Stimulated activated CD4-positive, alpha-beta T cell treated with anti-CD3 and anti-CD28 coated beads, Interleukin-4, amount 100 ng/mL, for 24 hours (primary cell): ENCODE results near the gene STX2.
"Not testable (repeated sequence)": the region's sequence is repeated elsewhere in the genome, so short reads cannot be mapped to it uniquely, and the experiment has no call there.

Source experiments
- DNase-seq: peaks from one replicate; pipeline ENCODE4 v3.0.0-alpha.2; 2020

STX2 gene

DNA sequence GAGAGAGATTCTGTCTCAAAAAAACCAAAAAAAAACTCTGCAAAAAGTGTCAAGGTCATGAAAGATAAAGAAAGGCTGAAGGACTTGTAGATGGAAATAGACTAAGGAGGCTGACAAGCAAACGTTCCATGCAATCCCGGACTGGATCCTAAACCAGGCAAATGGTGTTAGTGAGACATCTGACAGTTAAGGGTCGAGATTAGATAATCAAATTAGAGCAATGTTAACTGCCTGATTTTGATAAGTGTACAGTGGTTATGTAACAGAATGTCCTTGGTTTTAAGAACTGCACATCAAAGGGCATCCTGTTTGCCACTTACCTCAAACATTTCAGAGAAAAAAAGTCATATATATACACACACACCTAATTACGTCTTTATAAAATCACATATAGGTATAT, 29.4 kb upstream of the STX2 start:
- no peak for DNase-seq

GRCh38 chr12:130863298-130863697, 24.2 kb upstream of the STX2 start:
- no peak for DNase-seq

DNA sequence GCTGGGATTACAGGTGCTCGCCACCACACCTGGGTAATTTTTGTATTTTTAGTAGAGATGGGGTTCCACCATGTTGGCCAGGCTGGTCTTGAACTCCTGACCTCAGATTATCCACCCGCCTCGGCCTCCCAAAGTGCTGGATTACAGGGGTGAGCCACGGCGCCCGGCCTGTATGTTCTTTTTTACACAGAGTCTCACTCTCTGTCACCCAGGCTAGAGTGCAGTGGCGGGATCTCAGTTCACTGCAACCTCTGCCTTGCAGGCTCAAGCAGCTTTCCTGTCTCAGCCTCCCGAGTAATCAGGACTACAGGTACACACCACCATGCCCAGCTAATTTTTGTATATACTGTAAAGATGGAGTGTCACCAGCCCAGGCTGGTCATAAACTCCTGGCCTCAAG, 23.7 kb upstream of the STX2 start:
- not testable (repeated sequence) for DNase-seq

GRCh38 chr12:130862161-130862560, 23.1 kb upstream of the STX2 start:
- DNase-seq, result no peak

GRCh38 chr12:130860311-130860710, 21.3 kb upstream of the STX2 start:
- no peak for DNase-seq

GRCh38 chr12:130859161-130859560, 20.1 kb upstream of the STX2 start:
- no peak for DNase-seq

DNA sequence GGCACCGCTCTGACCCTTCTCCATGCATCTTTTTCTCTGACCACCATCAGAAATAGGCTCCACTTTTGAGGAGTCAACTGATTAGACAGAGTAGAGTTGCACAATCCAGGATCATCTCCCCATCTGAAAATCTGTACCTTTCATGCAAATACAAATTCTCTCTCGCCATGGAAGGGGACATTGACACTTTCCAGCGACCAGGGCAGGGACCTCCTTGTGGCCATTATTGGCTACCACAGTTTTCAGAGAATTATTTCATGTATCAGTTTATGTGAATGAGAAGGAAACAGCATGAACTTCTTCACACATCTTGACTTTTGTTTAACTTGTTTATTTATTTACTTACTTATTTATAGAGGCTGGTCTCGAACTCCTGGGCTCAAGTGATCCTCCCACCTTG, 19.0 kb upstream of the STX2 start:
- no peak for DNase-seq

GRCh38 chr12:130856088-130856487, 17.0 kb upstream of the STX2 start:
- DNase-seq, result no peak

DNA sequence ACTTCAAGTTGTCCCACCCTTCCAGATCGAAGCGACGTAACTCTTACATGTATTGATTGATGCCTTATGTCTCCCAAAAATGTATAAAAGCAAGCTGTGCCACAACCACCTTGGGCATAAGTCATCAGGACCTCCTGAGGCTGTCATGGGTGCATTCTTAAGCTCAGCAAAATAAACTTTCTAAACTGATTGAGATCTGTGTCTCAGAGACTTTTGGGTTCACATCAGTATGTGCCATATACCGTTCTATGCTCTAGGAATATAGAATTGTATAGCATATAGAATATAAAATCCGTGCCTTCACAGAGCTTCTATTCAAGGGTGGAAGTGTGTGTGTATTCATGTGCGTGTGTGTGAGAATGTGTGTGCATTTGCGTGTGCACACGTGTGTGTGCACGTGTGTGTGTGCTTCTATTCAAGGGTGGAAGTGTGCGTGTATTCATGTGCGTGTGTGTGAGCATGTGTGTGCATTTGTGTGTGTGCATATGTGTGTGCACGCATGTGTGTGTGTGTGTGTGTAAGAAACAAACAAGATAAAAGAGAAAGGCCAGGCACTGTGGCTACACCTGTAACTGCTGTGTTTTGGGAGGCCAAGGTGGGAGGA, 11.5 kb upstream of the STX2 start:
- DNase-seq, result no peak

GRCh38 chr12:130849561-130850417, 10.7 kb upstream of the STX2 start:
- DNase-seq, result no peak

DNA sequence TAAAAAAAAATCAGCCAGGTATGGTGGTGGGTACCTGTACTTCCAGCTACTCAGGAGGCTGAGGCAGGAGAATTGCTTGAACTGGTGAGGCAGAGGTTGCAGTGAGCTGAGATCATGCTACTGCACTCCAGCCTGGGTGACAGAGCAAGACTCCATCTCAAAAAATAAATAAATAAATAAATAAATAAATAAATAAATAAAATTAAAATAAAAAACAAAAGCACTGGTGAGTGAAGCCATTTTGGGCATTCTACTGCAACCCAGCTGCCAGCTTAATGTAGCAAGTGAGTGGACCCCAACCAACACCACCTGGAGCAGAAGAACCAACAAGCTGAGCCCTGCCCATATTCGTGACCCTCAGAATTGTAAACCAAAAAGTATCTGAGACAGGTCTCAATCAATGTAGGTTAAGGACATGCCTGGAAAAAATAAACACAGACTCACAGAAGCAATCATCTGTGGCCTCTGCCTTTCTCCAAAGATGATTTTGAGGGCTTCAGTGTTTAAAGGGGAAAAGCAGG, 9.8 kb upstream of the STX2 start:
- not testable (repeated sequence) for DNase-seq

GRCh38 chr12:130848105-130848504, 9.1 kb upstream of the STX2 start:
- not testable (repeated sequence) for DNase-seq

- no peak for DNase-seq
These were observed 8.1 kb upstream of the STX2 start for GRCh38 chr12:130847112-130847511.

GRCh38 chr12:130846369-130846768, 7.3 kb upstream of the STX2 start:
- no peak for DNase-seq

DNA sequence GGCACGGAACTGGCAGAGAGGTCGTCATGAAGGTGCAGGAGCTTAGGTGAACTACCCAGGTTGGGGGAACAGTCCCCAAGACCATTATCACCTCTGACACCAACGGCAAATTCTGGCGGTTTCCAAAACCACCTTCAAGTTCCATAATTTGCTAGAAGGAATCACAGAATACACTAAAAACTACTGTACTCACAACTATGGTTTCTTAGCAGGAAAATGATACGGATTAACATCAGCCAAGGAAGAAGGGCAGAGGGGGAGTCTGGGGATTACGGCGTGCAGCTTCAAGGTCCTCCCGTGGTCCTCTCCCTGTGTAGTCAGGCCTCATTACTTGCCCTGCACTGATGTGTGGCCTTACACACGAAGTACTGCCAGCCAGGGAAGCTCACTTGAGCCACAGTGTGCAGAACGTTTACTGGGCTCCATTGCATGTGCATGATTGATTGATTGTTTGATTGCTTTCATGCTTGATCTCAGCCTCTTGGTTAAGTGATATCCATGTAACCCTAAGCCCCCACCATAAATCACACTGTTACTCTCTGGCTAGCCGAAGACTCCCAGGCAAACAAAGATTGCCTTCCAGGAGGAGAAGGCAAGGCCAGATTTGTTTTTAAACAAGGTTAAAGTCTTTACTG, 837 bp upstream of the STX2 start:
- no peak for DNase-seq

DNA sequence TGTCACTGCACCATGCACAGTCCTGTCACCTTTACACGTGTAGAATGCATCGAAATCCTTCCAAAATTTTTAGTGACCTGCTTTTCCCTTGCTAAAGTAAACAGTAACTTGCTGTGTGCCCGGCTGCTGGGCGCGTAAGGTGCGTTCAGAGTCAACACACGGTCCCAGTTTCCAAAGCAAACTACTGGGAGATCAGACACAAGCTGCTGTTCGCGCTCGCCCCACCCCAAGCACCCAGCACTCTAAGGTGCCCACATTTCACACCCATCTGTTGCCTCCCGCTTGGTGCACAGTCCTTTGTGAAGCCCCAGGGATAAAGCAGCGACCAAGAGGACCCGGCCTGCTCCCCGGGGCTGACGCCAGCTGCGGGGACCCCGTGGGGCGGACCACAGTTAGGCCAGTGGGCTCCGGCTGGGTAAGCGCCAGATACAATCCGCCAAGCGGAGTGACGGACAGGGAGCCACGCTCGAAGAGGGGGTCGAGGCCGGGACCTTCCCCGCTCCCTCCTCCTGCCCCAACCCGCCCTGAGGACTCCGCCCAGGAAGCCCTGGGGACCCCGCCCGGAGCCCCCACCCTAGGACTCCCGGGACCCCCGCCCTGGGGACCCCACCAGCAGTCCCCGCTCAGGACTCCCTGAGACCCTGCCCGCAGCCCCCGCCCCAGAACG, 633 bp downstream of the STX2 start:
- peak; percentile 18 for DNase-seq

GRCh38 chr12:130835436-130835835, 3.6 kb downstream of the STX2 start:
- no peak for DNase-seq

- DNase-seq, result no peak
These were observed 4.0 kb downstream of the STX2 start for GRCh38 chr12:130835011-130835410.

- no peak for DNase-seq
These were observed 6.4 kb downstream of the STX2 start for GRCh38 chr12:130832561-130833209.

- no peak for DNase-seq
These were observed 7.1 kb downstream of the STX2 start for GRCh38 chr12:130831876-130832405.

GRCh38 chr12:130831246-130831645, 7.8 kb downstream of the STX2 start:
- no peak for DNase-seq

- DNase-seq, result no peak
These were observed 8.9 kb downstream of the STX2 start for GRCh38 chr12:130830246-130830551.
